ENCODE data around the gene ALPK1.

The ALPK1 gene

DNA sequence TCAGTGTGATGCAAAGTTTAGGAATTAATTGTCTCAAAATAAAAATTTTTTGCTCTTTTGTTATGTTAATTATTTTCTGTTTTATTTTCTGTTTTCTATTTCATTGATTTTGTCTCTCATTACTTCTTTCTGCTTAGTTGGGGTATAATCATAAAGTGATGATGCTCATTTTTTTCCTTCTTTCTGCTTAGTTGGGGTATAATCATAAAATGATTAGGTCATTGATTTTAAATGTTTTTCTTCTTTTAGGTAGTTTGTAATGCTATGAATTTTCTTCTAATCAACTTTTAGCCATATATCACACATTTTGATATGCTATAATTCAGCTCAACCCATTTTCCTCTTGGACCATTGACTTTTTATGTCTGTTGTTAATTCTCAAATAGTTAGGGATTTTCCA, 175.1 kb downstream of the ALPK1 start:
- TF ChIP-seq ISL1 (CRISPR knock-in tag; IDR thresholded peaks at IDR 0.05) (no peak), ZFP30 (CRISPR knock-in tag; IDR thresholded peaks at IDR 0.05) (no peak), BACH2 (CRISPR knock-in tag; IDR thresholded peaks at IDR 0.05; ENCODE audit: borderline replicate concordance) (no peak), CSDC2 (CRISPR knock-in tag; IDR thresholded peaks at IDR 0.05) (no peak), RARB (CRISPR knock-in tag; IDR thresholded peaks at IDR 0.05) (no peak), GLIS3 (CRISPR knock-in tag; IDR thresholded peaks at IDR 0.05) (no peak), PPARA (CRISPR knock-in tag; IDR thresholded peaks at IDR 0.05; ENCODE audit: borderline replicate concordance) (no peak), ZC3H10 (CRISPR knock-in tag; IDR thresholded peaks at IDR 0.05) (no peak), ZFP3 (CRISPR knock-in tag; IDR thresholded peaks at IDR 0.05) (no peak), OSR1 (CRISPR knock-in tag; IDR thresholded peaks at IDR 0.05) (no peak), TOX (CRISPR knock-in tag; IDR thresholded peaks at IDR 0.05; ENCODE audit: borderline replicate concordance) (no peak)
- TF ChIP-seq, protein P1, sequence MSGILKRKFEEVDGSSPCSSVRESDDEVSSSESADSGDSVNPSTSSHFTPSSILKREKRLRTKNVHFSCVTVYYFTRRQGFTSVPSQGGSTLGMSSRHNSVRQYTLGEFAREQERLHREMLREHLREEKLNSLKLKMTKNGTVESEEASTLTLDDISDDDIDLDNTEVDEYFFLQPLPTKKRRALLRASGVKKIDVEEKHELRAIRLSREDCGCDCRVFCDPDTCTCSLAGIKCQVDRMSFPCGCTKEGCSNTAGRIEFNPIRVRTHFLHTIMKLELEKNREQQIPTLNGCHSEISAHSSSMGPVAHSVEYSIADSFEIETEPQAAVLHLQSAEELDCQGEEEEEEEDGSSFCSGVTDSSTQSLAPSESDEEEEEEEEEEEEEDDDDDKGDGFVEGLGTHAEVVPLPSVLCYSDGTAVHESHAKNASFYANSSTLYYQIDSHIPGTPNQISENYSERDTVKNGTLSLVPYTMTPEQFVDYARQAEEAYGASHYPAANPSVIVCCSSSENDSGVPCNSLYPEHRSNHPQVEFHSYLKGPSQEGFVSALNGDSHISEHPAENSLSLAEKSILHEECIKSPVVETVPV (CRISPR knock-in tag; IDR thresholded peaks at IDR 0.05) = no peak
- TF ChIP-seq, protein P2, sequence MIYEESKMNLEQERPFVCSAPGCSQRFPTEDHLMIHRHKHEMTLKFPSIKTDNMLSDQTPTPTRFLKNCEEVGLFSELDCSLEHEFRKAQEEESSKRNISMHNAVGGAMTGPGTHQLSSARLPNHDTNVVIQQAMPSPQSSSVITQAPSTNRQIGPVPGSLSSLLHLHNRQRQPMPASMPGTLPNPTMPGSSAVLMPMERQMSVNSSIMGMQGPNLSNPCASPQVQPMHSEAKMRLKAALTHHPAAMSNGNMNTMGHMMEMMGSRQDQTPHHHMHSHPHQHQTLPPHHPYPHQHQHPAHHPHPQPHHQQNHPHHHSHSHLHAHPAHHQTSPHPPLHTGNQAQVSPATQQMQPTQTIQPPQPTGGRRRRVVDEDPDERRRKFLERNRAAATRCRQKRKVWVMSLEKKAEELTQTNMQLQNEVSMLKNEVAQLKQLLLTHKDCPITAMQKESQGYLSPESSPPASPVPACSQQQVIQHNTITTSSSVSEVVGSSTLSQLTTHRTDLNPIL (CRISPR knock-in tag; IDR thresholded peaks at IDR 0.05; ENCODE audit: low read depth) = no peak
- TF ChIP-seq, protein P3, sequence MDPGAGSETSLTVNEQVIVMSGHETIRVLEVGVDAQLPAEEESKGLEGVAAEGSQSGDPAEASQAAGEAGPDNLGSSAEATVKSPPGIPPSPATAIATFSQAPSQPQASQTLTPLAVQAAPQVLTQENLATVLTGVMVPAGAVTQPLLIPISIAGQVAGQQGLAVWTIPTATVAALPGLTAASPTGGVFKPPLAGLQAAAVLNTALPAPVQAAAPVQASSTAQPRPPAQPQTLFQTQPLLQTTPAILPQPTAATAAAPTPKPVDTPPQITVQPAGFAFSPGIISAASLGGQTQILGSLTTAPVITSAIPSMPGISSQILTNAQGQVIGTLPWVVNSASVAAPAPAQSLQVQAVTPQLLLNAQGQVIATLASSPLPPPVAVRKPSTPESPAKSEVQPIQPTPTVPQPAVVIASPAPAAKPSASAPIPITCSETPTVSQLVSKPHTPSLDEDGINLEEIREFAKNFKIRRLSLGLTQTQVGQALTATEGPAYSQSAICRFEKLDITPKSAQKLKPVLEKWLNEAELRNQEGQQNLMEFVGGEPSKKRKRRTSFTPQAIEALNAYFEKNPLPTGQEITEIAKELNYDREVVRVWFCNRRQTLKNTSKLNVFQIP (CRISPR knock-in tag; IDR thresholded peaks at IDR 0.05; ENCODE audit: borderline replicate concordance, low read depth) = no peak
- TF ChIP-seq, protein P4, sequence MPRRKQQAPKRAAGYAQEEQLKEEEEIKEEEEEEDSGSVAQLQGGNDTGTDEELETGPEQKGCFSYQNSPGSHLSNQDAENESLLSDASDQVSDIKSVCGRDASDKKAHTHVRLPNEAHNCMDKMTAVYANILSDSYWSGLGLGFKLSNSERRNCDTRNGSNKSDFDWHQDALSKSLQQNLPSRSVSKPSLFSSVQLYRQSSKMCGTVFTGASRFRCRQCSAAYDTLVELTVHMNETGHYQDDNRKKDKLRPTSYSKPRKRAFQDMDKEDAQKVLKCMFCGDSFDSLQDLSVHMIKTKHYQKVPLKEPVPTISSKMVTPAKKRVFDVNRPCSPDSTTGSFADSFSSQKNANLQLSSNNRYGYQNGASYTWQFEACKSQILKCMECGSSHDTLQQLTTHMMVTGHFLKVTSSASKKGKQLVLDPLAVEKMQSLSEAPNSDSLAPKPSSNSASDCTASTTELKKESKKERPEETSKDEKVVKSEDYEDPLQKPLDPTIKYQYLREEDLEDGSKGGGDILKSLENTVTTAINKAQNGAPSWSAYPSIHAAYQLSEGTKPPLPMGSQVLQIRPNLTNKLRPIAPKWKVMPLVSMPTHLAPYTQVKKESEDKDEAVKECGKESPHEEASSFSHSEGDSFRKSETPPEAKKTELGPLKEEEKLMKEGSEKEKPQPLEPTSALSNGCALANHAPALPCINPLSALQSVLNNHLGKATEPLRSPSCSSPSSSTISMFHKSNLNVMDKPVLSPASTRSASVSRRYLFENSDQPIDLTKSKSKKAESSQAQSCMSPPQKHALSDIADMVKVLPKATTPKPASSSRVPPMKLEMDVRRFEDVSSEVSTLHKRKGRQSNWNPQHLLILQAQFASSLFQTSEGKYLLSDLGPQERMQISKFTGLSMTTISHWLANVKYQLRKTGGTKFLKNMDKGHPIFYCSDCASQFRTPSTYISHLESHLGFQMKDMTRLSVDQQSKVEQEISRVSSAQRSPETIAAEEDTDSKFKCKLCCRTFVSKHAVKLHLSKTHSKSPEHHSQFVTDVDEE (CRISPR knock-in tag; IDR thresholded peaks at IDR 0.05) = no peak
- TF ChIP-seq, protein P5, sequence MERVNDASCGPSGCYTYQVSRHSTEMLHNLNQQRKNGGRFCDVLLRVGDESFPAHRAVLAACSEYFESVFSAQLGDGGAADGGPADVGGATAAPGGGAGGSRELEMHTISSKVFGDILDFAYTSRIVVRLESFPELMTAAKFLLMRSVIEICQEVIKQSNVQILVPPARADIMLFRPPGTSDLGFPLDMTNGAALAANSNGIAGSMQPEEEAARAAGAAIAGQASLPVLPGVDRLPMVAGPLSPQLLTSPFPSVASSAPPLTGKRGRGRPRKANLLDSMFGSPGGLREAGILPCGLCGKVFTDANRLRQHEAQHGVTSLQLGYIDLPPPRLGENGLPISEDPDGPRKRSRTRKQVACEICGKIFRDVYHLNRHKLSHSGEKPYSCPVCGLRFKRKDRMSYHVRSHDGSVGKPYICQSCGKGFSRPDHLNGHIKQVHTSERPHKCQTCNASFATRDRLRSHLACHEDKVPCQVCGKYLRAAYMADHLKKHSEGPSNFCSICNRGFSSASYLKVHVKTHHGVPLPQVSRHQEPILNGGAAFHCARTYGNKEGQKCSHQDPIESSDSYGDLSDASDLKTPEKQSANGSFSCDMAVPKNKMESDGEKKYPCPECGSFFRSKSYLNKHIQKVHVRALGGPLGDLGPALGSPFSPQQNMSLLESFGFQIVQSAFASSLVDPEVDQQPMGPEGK (CRISPR knock-in tag; IDR thresholded peaks at IDR 0.05; ENCODE audit: borderline replicate concordance) = no peak
- no peak for ATAC-seq

DNA sequence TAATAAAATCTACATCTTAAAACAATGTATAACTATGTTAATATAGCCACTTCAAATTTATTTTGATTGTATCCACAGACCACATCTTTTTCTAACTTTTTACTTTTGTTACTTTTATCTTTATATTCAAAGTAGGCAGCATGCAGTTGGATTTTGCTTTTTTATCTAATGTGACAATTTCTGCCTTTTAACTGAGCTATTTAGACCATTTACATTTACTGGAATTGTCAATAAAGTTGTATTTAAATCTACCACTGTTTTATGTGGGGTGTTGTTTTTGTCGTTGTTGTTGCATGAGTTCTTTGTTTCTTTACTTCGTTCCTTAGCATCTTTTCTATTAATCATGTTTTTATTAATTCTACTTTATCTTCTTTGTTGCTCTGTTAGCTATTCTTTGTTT, 176.8 kb downstream of the ALPK1 start:
- ATAC-seq = no peak
- TF ChIP-seq ZC3H10 (CRISPR knock-in tag; IDR thresholded peaks at IDR 0.05) = no peak
- TF ChIP-seq, protein P5 (CRISPR knock-in tag; IDR thresholded peaks at IDR 0.05; ENCODE audit: borderline replicate concordance) = no peak
- no peak for TF ChIP-seq ISL1 (CRISPR knock-in tag; IDR thresholded peaks at IDR 0.05)
- TF ChIP-seq, protein P4 (CRISPR knock-in tag; IDR thresholded peaks at IDR 0.05) = no peak
- TF ChIP-seq CSDC2 (CRISPR knock-in tag; IDR thresholded peaks at IDR 0.05) = no peak
- TF ChIP-seq ZFP30 (CRISPR knock-in tag; IDR thresholded peaks at IDR 0.05) = no peak
- TF ChIP-seq, protein P1 (CRISPR knock-in tag; IDR thresholded peaks at IDR 0.05) = no peak
- TF ChIP-seq ZFP3 (CRISPR knock-in tag; IDR thresholded peaks at IDR 0.05) = no peak
- no peak for TF ChIP-seq TOX (CRISPR knock-in tag; IDR thresholded peaks at IDR 0.05; ENCODE audit: borderline replicate concordance)
- no peak for TF ChIP-seq RARB (CRISPR knock-in tag; IDR thresholded peaks at IDR 0.05)
- TF ChIP-seq OSR1 (CRISPR knock-in tag; IDR thresholded peaks at IDR 0.05) = no peak
- TF ChIP-seq ZNF70 (CRISPR knock-in tag; IDR thresholded peaks at IDR 0.05) = no peak
- no peak for TF ChIP-seq BACH2 (CRISPR knock-in tag; IDR thresholded peaks at IDR 0.05; ENCODE audit: borderline replicate concordance)
- no peak for TF ChIP-seq ESRRG (CRISPR knock-in tag; IDR thresholded peaks at IDR 0.05)
- TF ChIP-seq GLIS3 (CRISPR knock-in tag; IDR thresholded peaks at IDR 0.05) = no peak
